DMS53 (cell line): ENCODE measurements around the gene ZNF714.
"Not testable (repeated sequence)": the region's sequence is repeated elsewhere in the genome, so short reads cannot be mapped to it uniquely, and the experiment has no call there.

Source experiments
- DNase-seq: peaks from one replicate; lab custom pipeline; 2025; lab: John Stamatoyannopoulos, UW

ZNF714 gene

GRCh38 chr19:21130097-21130775, 48.2 kb downstream of the ZNF714 start:
- DNase-seq = peak; percentile 73

- DNase-seq = no peak
These were observed 51.6 kb downstream of the ZNF714 start for GRCh38 chr19:21133633-21134032.

GRCh38 chr19:21134934-21135366, 52.9 kb downstream of the ZNF714 start:
- DNase-seq = no peak

GRCh38 chr19:21135433-21135832, 53.4 kb downstream of the ZNF714 start:
- DNase-seq = no peak

GRCh38 chr19:21138130-21138529, 56.1 kb downstream of the ZNF714 start:
- DNase-seq = no peak

GRCh38 chr19:21141006-21141405, 59.0 kb downstream of the ZNF714 start:
- not testable (repeated sequence) for DNase-seq

- DNase-seq = peak; percentile 96
These were observed 59.9 kb downstream of the ZNF714 start, which contains the start of gene ZNF431 for GRCh38 chr19:21141787-21142464. Gene ZNF431 (plus strand): TSS chr19:21142040. CDS start chr19:21142184, 144 bp downstream.

- DNase-seq = no peak
These were observed 61.4 kb downstream of the ZNF714 start for GRCh38 chr19:21143428-21143827.

GRCh38 chr19:21143854-21144253, 61.9 kb downstream of the ZNF714 start:
- DNase-seq = no peak

GRCh38 chr19:21147540-21147939, 65.5 kb downstream of the ZNF714 start:
- DNase-seq = no peak

- no peak for DNase-seq
These were observed 66.7 kb downstream of the ZNF714 start for GRCh38 chr19:21148681-21149080.

- no peak for DNase-seq
These were observed 67.9 kb downstream of the ZNF714 start for GRCh38 chr19:21149877-21150276.

- DNase-seq = no peak
These were observed 69.5 kb downstream of the ZNF714 start for GRCh38 chr19:21151460-21151859.

GRCh38 chr19:21158523-21159135, 76.6 kb downstream of the ZNF714 start:
- peak; percentile 33 for DNase-seq

GRCh38 chr19:21164541-21164940, 82.5 kb downstream of the ZNF714 start:
- DNase-seq = no peak

- DNase-seq = no peak
These were observed 84.4 kb downstream of the ZNF714 start for GRCh38 chr19:21166436-21166835.
